Panc1 (cell line): ENCODE results near the gene CORO2B. TPM values are rescaled to one million over a fixed set of nuclear protein-coding genes. Genes with fewer than 3 reads are reported as not detected.

Experiments used
- ATAC-seq: fragments of 200-7000 bp; cut with Tn5 transposase; 2 replicates; pipeline ENCODE4 v1.9.1; 2020; ENCODE audit warnings: mild to moderate bottlenecking, moderate library complexity
- BruUV-seq: library from RNA; stranded (reverse); fragments of 400-500 nt; replicated peaks from 2 replicates; lab custom pipeline; 2021; lab: Mats Ljungman, UMichigan
- CTCF ChIA-PET: fragments of 300-600 bp; sonication (Branson Sonifier 250); formaldehyde crosslinking; loops from one replicate; lab custom pipeline; 2022; ENCODE audit warnings: antibody characterized with exemption; lab: Charles Lee
- POLR2A ChIA-PET: fragments of 300-600 bp; sonication (Branson Sonifier 250); formaldehyde crosslinking; loops from one replicate; lab custom pipeline; 2022; ENCODE audit warnings: antibody characterized with exemption; lab: Charles Lee
- DNase-seq: peaks from one replicate; pipeline ENCODE4 v3.0.0-alpha.2; 2010; ENCODE audit warnings: low read depth, low spot score
- H3K27ac ChIP-seq: 2 replicates; pipeline ENCODE4 v1.5.1; 2011; ENCODE audit warnings: mild to moderate bottlenecking, low read length, inconsistent platforms
- H3K27me3 ChIP-seq: fragments of 200-500 bp; sonication (Bioruptor generic); 2 replicates; pipeline ENCODE4 v1.6.0; 2014; ENCODE audit warnings: low read length, inconsistent platforms; ENCODE audit not compliant: control insufficient read depth, insufficient read depth
- H3K36me3 ChIP-seq: fragments of 200-500 bp; sonication (Bioruptor generic); 2 replicates; pipeline ENCODE4 v1.5.1; 2014; ENCODE audit warnings: inconsistent platforms, mild to moderate bottlenecking, low read length, moderate library complexity; ENCODE audit not compliant: control insufficient read depth, insufficient read depth
- H3K4me1 ChIP-seq: 2 replicates; pipeline ENCODE4 v1.5.1; 2011; ENCODE audit warnings: inconsistent platforms, mild to moderate bottlenecking, low read length, moderate library complexity; ENCODE audit not compliant: control insufficient read depth, insufficient read depth
- H3K4me3 ChIP-seq, 2 experiments: 2 replicates each; pipeline ENCODE4 v1.5.1; 2011 to 2012; ENCODE audit warnings: low read depth in 2 of 2, low read length in 2 of 2, mild to moderate bottlenecking in 2 of 2, inconsistent platforms in 1 of 2, moderate library complexity in 1 of 2
- H3K9me3 ChIP-seq: fragments of 200-500 bp; sonication (Bioruptor generic); 2 replicates; pipeline ENCODE4 v1.5.1; 2014; ENCODE audit warnings: low read depth, mild to moderate bottlenecking, inconsistent platforms, low read length, moderate library complexity; ENCODE audit not compliant: control insufficient read depth, insufficient read depth
- POLR2AphosphoS5 ChIP-seq: IDR thresholded peaks from 2 replicates; pipeline ENCODE4 v1.6.1; 2012; ENCODE audit warnings: mild to moderate bottlenecking, low read depth, low read length, moderate library complexity
- SIN3A ChIP-seq: IDR thresholded peaks from 2 replicates; pipeline ENCODE4 v1.6.1; 2012; ENCODE audit warnings: low read depth, mild to moderate bottlenecking, low read length, moderate library complexity, borderline replicate concordance; ENCODE audit not compliant: insufficient read depth
- TCF7L2 ChIP-seq: IDR thresholded peaks from 2 replicates; pipeline ENCODE4 v1.6.1; 2011; ENCODE audit warnings: mild to moderate bottlenecking, low read depth, low read length, inconsistent platforms
- in situ Hi-C: cut with HindIII; loops from 2 replicates; pipeline ENCODE4 v1.10.0; 2016; ENCODE audit warnings: low sequenced_read_pairs, low pct_unique_long_range_greater_than_20kb
- intact Hi-C: fragments of 100-400 bp; cut with micrococcal nuclease; formaldehyde crosslinking; loops from one replicate; pipeline ENCODE4 v1.10.0; 2022; ENCODE audit not compliant: unreplicated experiment
- total RNA-seq: library from RNA; stranded (reverse); gene quantifications from one replicate; pipeline ENCODE4 v1.2.1, GENCODE V29; 2021; ENCODE audit not compliant: unreplicated experiment
- TF ChIP-seq, protein P1 (sequence below): fragments of 450-650 bp; IDR thresholded peaks from 2 replicates; pipeline ENCODE4 v1.5.1; 2017; ENCODE audit warnings: mild to moderate bottlenecking
- TF ChIP-seq, protein P2 (sequence below), 2 experiments: IDR thresholded peaks; 2 replicates each; pipeline ENCODE4 v1.6.1; 2011 to 2012; ENCODE audit warnings: low read depth in 2 of 2, control low read depth in 1 of 2, low read length in 1 of 2, mild to moderate bottlenecking in 1 of 2, moderate library complexity in 1 of 2; ENCODE audit not compliant: insufficient read depth in 1 of 2

The CORO2B gene
- total RNA-seq, 1 experiment from 2014 or later: 0.36 TPM

DNA sequence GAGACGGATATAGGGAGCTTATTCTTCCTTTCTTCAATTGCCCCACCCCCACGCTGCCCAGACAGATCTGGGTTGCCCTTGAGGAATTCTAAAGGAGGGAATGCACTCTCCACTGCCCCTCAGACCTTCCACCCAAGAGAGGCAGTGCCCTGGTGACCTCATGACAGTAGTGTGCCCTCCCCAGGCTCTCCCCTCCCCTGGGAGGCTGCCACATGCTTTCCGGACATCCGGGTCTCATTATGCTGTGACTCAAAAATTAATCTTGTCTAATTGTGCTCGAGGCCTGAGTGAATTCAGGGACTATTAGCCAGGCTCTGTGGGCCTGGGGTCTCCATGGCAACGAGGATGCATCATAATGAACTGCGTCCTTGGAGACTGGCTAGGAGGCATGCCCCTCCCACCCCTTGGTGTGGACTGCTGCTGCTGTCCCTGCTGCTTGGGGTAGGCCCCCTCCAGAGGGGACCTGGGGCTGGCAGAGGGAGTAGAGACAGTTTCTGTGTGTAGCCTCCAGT lies 20.8 kb downstream of the CORO2B start:
- in situ Hi-C loops (no loop called here), intact Hi-C loops (no loop called here)
- no peaks in the 10 kb centered on the region for H3K27me3 ChIP-seq
- no peaks in the 10 kb centered on the region for H3K36me3 ChIP-seq
- DNase-seq: no peak
- no peaks in the 10 kb centered on the region for H3K4me1 ChIP-seq
- POLR2A ChIA-PET: interaction anchor here (0.6 kb wide), 1 partner anchor 770 kb away, joined by 4 read pairs; no protein-coding TSS in a partner anchor
- CTCF ChIA-PET: no interaction called here
- no TSS peak for BruUV-seq
- no peak overlapping the region for H3K4me3 ChIP-seq
- H3K27ac ChIP-seq: no peak overlapping the region
- H3K9me3 ChIP-seq: no peaks in the 10 kb centered on the region
- no peak for ATAC-seq
- TF ChIP-seq, protein P1, sequence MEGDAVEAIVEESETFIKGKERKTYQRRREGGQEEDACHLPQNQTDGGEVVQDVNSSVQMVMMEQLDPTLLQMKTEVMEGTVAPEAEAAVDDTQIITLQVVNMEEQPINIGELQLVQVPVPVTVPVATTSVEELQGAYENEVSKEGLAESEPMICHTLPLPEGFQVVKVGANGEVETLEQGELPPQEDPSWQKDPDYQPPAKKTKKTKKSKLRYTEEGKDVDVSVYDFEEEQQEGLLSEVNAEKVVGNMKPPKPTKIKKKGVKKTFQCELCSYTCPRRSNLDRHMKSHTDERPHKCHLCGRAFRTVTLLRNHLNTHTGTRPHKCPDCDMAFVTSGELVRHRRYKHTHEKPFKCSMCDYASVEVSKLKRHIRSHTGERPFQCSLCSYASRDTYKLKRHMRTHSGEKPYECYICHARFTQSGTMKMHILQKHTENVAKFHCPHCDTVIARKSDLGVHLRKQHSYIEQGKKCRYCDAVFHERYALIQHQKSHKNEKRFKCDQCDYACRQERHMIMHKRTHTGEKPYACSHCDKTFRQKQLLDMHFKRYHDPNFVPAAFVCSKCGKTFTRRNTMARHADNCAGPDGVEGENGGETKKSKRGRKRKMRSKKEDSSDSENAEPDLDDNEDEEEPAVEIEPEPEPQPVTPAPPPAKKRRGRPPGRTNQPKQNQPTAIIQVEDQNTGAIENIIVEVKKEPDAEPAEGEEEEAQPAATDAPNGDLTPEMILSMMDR: no peak
- TF ChIP-seq POLR2AphosphoS5 (no peak), TCF7L2 (no peak), SIN3A (no peak)
- TF ChIP-seq, protein P2, sequence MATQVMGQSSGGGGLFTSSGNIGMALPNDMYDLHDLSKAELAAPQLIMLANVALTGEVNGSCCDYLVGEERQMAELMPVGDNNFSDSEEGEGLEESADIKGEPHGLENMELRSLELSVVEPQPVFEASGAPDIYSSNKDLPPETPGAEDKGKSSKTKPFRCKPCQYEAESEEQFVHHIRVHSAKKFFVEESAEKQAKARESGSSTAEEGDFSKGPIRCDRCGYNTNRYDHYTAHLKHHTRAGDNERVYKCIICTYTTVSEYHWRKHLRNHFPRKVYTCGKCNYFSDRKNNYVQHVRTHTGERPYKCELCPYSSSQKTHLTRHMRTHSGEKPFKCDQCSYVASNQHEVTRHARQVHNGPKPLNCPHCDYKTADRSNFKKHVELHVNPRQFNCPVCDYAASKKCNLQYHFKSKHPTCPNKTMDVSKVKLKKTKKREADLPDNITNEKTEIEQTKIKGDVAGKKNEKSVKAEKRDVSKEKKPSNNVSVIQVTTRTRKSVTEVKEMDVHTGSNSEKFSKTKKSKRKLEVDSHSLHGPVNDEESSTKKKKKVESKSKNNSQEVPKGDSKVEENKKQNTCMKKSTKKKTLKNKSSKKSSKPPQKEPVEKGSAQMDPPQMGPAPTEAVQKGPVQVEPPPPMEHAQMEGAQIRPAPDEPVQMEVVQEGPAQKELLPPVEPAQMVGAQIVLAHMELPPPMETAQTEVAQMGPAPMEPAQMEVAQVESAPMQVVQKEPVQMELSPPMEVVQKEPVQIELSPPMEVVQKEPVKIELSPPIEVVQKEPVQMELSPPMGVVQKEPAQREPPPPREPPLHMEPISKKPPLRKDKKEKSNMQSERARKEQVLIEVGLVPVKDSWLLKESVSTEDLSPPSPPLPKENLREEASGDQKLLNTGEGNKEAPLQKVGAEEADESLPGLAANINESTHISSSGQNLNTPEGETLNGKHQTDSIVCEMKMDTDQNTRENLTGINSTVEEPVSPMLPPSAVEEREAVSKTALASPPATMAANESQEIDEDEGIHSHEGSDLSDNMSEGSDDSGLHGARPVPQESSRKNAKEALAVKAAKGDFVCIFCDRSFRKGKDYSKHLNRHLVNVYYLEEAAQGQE (IDR thresholded peaks at IDR 0.05; ENCODE audit: insufficient read depth in 1 of 2, low read depth in 2 of 2, low read length in 1 of 2): no peak

DNA sequence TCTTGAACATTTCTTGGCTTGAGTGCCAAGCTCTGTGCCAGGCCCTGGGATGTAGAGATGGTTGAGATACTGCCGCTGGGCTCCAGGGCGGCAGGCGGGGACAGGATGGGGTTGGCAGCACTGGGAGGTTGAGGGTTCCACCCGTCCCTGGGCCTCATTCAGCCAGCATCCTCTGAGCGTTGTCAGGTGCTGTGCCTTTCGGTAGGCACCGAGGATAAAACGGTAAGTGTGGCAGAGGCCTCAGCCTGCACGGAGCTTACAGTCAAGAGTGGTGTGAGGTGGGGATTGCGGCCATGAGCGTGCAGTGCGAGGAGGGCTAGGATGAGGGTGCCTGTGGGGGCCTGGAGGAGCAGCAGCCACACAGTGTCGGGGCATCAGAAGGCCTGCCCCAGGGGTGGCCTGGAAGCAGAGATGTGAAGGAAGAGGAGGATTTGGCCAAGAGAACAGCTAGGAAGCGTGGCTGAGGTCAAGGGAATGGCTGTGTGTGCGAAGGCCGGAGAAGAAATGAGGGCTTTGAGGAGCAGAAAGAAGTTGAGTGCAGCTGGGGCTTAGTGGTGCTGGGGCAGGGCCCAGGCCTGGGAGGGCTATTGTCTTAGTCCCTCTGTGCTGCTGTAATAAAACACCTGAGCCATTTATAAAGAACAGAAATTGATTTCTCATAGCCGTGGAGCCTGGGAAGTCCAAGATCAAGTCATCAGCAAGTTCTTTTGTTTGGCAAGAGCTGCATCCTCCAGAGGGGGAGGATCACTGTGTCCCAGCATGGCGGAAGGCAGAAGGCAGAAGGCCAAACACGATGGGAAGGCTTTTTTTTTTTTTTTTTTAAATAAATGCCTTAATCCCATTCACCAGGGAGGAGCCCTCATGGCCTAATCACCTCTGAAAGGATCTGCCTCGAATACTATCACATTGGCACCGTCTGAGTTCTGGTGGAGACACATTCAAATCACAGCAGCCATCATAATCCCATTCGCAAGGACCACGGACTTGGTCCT lies 22.7 kb downstream of the CORO2B start:
- TF ChIP-seq TCF7L2 (no peak), SIN3A (no peak), POLR2AphosphoS5 (no peak)
- TF ChIP-seq, protein P2 (IDR thresholded peaks at IDR 0.05; ENCODE audit: insufficient read depth in 1 of 2, low read depth in 2 of 2, low read length in 1 of 2): no peak
- TF ChIP-seq, protein P1: no peak
- Histone ChIP-seq H3K27ac (no peak overlapping the region), H3K36me3 (no peaks in the 10 kb centered on the region), H3K9me3 (no peaks in the 10 kb centered on the region), H3K4me1 (no peaks in the 10 kb centered on the region; the same call in 1 of the 2 replicates), H3K4me3 (no peak overlapping the region), H3K27me3 (no peaks in the 10 kb centered on the region)
- in situ Hi-C loops (no loop called here), intact Hi-C loops (no loop called here)
- ChIA-PET CTCF (interaction anchor here (0.5 kb wide), 1 partner anchor 20 kb away, joined by 3 read pairs; no protein-coding TSS in a partner anchor), POLR2A (no interaction called here)
- DNase-seq (no peak), ATAC-seq (no peak)
- no TSS peak for BruUV-seq
